Neutrophil (primary cell): Measurements from ENCODE around the gene ADRA2B.

ENCODE experiments used
- H3K27ac ChIP-seq: fragments of 200-600 bp; sonication (generic); 2 replicates; pipeline ENCODE4 v1.5.1; 2016; ENCODE audit warnings: mild to moderate bottlenecking, moderate library complexity
- H3K27me3 ChIP-seq: fragments of 200-600 bp; sonication (generic); 2 replicates; pipeline ENCODE4 v1.6.0; 2016; ENCODE audit warnings: mild to moderate bottlenecking
- H3K36me3 ChIP-seq: fragments of 200-600 bp; sonication (generic); 2 replicates; pipeline ENCODE4 v1.5.1; 2017
- H3K4me1 ChIP-seq, 2 experiments: fragments of 200-600 bp in 1 of 2; sonication (generic) in 1 of 2; 1 replicate in 1 of 2; 2 replicates in 1 of 2; pipeline versions ENCODE4 v1.5.1 to v1.6.1; 2013 to 2016; ENCODE audit warnings: low read depth in 1 of 2, low read length in 1 of 2, mild to moderate bottlenecking in 1 of 2, moderate library complexity in 1 of 2; ENCODE audit not compliant: control insufficient read depth in 1 of 2, insufficient read depth in 1 of 2
- H3K4me3 ChIP-seq, 2 experiments: fragments of 200-600 bp in 1 of 2; sonication (generic) in 1 of 2; 1 replicate in 1 of 2; 2 replicates in 1 of 2; pipeline ENCODE4 v1.5.1; 2013 to 2016; ENCODE audit warnings: low read depth in 1 of 2, low read length in 1 of 2, mild to moderate bottlenecking in 1 of 2, moderate library complexity in 1 of 2
- H3K9me3 ChIP-seq: fragments of 200-600 bp; sonication (generic); 2 replicates; pipeline ENCODE4 v1.5.1; 2016
- TF ChIP-seq, protein P1 (sequence below): fragments of 200-600 bp; sonication (generic); IDR thresholded peaks from 2 replicates; pipeline ENCODE4 v1.5.1; 2016; ENCODE audit warnings: antibody characterized with exemption

The ADRA2B gene

DNA sequence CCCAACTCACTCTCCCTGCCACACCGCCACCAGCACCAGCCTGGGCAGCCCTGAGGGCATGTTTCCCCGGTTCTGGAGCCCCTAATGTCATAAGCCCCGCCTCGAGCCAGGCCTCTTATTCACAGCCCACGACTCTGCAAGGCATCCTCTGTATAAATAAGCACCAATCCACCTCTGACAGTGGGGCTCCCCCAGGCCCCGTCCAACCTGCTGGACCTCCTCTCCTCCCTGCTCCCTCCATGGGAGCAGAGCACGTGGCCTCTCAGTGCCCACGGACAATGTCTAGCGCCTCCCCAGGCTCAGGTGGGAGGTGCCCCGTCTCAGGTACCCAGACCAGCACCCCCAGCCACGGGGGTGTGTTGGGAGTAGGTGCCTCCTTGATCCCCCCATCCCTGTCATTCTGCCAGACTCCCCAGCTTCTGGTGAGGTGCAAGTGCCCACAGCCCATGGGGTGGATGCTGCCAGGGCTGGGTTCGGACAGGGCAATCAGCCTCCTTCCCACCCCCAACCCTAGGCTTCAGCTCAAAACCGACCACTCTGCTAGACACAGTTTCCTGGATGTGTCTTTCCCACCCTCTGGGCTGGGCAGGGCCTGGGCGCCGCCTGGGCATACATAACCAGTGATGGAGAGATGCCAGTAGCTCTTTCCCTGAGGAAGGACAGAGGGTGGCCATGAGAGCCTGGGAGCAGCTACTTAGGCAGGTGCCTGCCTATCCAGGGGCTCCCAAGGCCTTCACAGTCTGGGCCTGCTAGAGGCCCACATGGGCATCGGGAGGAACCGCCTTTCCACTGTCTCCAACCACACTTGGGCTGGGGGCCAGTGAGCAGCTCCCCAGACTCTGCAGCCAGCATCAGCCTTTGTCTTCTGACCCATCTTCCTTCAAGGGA lies 1.6 kb upstream of the ADRA2B start:
- Histone ChIP-seq H3K27me3 (peaks cover 88% of the 10 kb centered on the region), H3K4me3 (no peak overlapping the region), H3K4me1 (peaks cover 3 to 17% of the 10 kb centered on the region in 2 experiments), H3K27ac (no peak overlapping the region), H3K9me3 (no peaks in the 10 kb centered on the region), H3K36me3 (no peaks in the 10 kb centered on the region)
- TF ChIP-seq, protein P1, sequence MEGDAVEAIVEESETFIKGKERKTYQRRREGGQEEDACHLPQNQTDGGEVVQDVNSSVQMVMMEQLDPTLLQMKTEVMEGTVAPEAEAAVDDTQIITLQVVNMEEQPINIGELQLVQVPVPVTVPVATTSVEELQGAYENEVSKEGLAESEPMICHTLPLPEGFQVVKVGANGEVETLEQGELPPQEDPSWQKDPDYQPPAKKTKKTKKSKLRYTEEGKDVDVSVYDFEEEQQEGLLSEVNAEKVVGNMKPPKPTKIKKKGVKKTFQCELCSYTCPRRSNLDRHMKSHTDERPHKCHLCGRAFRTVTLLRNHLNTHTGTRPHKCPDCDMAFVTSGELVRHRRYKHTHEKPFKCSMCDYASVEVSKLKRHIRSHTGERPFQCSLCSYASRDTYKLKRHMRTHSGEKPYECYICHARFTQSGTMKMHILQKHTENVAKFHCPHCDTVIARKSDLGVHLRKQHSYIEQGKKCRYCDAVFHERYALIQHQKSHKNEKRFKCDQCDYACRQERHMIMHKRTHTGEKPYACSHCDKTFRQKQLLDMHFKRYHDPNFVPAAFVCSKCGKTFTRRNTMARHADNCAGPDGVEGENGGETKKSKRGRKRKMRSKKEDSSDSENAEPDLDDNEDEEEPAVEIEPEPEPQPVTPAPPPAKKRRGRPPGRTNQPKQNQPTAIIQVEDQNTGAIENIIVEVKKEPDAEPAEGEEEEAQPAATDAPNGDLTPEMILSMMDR = no peak

DNA sequence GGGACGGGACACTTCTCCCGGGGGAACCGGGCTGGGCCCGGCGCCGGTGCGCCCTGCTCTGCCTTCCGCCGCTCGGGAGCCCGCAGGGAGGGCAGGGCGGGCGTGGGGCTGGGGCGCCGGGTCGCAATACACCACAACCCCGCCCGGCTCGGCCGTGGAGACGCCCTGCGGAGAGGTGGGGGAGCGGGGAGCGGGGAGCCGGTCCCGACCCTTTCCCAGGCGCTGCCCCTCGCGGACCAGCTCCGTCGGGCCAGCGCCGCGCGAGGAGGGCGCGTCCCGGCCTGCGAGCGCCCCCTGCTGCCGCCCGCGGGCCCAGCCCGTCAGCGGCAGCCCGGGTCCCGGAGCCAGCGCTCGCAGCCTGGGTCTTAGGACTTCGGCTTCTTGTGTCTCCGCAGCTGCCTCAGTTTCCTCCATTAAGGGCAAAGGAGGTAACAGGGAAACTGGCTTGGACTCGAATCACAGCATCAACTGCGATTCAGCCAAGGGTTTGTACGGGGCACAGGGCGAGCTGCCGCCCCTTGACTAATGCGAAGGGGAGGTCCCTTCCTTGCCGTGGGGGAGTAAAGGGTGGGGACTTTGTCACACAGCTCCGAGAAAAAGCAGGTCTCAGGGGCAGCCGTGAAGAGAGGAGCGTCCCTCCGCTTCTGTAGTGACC lies 635 bp upstream of the ADRA2B start:
- Histone ChIP-seq H3K27ac (no peak overlapping the region), H3K4me1 (peaks cover 3 to 17% of the 10 kb centered on the region in 2 experiments), H3K4me3 (peak overlapping the region; percentile 56 to 65), H3K9me3 (no peaks in the 10 kb centered on the region), H3K27me3 (peaks cover 88% of the 10 kb centered on the region), H3K36me3 (no peaks in the 10 kb centered on the region)
- TF ChIP-seq, protein P1 = peak; percentile 72

DNA sequence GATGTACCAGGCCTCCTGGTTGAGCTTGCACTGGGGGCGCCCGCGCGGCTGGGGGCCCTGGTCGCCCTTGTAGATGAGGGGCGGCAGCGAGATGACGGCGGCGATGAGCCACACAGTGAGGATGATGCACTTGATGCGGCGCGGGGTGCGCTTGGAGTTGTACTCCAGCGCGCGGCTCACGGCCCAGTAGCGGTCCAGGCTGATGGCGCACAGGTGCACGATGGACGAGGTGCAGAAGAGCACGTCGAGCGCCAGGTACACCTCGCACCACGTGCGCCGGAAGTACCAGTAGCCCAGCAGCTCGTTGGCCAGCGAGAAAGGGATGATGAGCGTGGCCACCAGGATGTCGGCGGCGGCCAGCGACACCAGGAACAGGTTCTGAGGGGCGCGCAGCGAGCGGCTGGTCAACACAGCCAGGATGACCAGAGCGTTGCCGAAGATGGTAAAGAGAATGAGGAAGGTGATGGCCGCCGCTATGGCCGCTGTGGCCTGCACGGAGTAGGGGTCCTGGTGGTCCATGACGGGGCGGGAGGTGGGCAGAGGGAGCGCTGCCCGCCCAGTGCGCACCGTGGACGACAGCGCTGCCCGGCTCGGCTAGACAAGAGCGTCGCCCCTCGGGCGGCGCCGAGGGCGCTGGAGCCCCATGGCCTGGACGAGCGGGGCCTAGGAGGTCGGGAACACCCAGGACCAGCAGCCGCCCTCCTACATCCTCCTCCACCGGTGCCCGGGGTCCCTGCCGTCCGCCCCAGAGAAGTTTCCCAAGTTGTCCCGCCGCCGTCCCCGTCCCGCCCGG lies 544 bp downstream of the ADRA2B start:
- H3K4me3 ChIP-seq = peak overlapping the region; percentile 56 to 65
- no peak overlapping the region for H3K27ac ChIP-seq
- H3K36me3 ChIP-seq = no peaks in the 10 kb centered on the region
- TF ChIP-seq, protein P1 = no peak
- peaks cover 76% of the 10 kb centered on the region for H3K27me3 ChIP-seq
- no peaks in the 10 kb centered on the region for H3K9me3 ChIP-seq
- H3K4me1 ChIP-seq = peaks cover 3 to 17% of the 10 kb centered on the region in 2 experiments

DNA sequence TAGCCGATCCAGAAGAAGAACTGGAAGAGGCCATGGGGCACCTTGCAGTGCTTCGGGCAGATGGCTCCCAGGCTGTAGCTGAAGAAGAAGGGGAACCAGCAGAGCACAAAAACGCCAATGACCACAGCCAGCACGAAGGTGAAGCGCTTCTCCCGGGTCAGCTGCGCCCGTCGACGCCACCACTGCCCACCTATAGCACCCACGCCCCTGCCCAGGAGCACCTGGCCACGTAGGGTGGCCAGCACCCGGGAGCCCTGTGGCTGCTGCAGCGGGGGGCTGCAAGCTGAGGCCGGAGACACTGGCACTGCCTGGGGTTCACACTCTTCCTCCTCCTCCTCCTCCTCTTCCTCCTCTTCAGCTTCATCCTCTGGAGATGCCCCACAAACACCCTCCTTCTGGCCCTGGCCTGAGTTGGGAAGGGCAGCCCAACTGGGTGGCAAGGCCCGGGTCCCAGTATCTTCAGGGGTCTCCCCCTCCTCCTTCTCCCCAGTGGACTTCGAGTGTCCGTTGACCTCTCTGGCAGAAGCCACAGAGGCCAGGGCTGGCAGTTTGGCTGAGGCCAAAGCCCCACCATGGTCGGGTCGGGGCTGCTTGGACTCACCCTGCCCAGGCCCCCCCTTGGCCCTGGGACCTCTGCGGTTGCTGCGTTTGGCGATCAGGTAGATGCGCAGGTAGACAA lies 1.3 kb downstream of the ADRA2B start:
- Histone ChIP-seq H3K9me3 (no peaks in the 10 kb centered on the region), H3K27ac (no peak overlapping the region), H3K4me3 (no peak overlapping the region), H3K4me1 (peaks cover 3 to 17% of the 10 kb centered on the region in 2 experiments), H3K27me3 (peaks cover 68% of the 10 kb centered on the region), H3K36me3 (no peaks in the 10 kb centered on the region)
- TF ChIP-seq, protein P1 = no peak

DNA sequence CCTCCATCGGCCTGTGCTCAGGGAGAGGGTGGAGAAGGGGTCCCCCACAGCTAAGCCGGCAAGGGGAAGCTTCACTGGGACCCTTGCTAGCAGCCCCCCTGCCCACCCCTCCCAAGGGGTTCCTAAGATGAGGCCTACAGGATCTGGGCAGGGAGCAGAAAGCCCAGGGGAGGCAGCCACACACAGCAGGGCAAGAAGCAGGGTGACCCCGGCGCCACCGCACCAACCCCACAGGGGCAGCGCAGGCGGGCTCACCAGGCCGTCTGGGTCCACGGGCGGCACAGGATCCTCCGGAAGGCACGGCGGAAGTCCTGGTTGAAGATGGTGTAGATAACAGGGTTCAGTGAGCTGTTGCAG lies 1.8 kb downstream of the ADRA2B start:
- Histone ChIP-seq H3K9me3 (no peaks in the 10 kb centered on the region), H3K27me3 (peaks cover 65% of the 10 kb centered on the region), H3K4me1 (peaks cover 3 to 17% of the 10 kb centered on the region in 2 experiments), H3K27ac (no peak overlapping the region), H3K36me3 (no peaks in the 10 kb centered on the region), H3K4me3 (no peak overlapping the region)
- TF ChIP-seq, protein P1 = no peak
